Stimulated activated memory B cell treated with anti-CD40 and anti-IgM and Interleukin-4, amounts not matched to agents 10 μg/mL and 1 μg/mL and 100 μg/mL, for 72 hours (primary cell): ENCODE data around the gene PTPRN2.
A peak's percentile ranks its signal among the peaks of the same experiment; 100 is the strongest.
"Not testable (repeated sequence)": the region's sequence is repeated elsewhere in the genome, so short reads cannot be mapped to it uniquely, and the experiment has no call there.

Experiments used
- ATAC-seq: fragments of 150-1000 bp; cut with Tn5 transposase; 2 replicates; pipeline ENCODE4 v1.10.0; 2021
- H3K27ac Mint-ChIP-seq: one replicate; pipeline ENCODE4 v1.8.0; 2022; ENCODE audit warnings: mild to moderate bottlenecking, mixed read lengths
- H3K27me3 Mint-ChIP-seq: one replicate; pipeline ENCODE4 v1.8.0; 2022; ENCODE audit warnings: mixed read lengths
- H3K36me3 Mint-ChIP-seq: one replicate; pipeline ENCODE4 v1.8.0; 2022; ENCODE audit warnings: mixed read lengths
- H3K4me1 Mint-ChIP-seq: one replicate; pipeline ENCODE4 v1.8.0; 2022; ENCODE audit warnings: mixed read lengths
- H3K4me3 Mint-ChIP-seq: one replicate; pipeline ENCODE4 v1.8.0; 2022; ENCODE audit warnings: mild to moderate bottlenecking, moderate library complexity, mixed read lengths
- H3K9me3 Mint-ChIP-seq: one replicate; pipeline ENCODE4 v1.8.0; 2022; ENCODE audit warnings: mixed read lengths

The PTPRN2 gene

GRCh38 chr7:157927313-157927925 is 660.2 kb downstream of the PTPRN2 start:
- peaks cover 3% of the 10 kb centered on the region for H3K9me3 Mint-ChIP-seq
- H3K27me3 Mint-ChIP-seq: no peaks in the 10 kb centered on the region
- no peak overlapping the region for H3K4me3 Mint-ChIP-seq
- H3K4me1 Mint-ChIP-seq: no peaks in the 10 kb centered on the region
- no peak overlapping the region for H3K27ac Mint-ChIP-seq
- no peaks in the 10 kb centered on the region for H3K36me3 Mint-ChIP-seq
- ATAC-seq: no peak

GRCh38 chr7:157926521-157927150 is 661.0 kb downstream of the PTPRN2 start:
- Mint-ChIP-seq H3K27ac (no peak overlapping the region), H3K4me3 (no peak overlapping the region), H3K4me1 (no peaks in the 10 kb centered on the region), H3K36me3 (no peaks in the 10 kb centered on the region), H3K27me3 (no peaks in the 10 kb centered on the region), H3K9me3 (no peaks in the 10 kb centered on the region)
- ATAC-seq: no peak

- Mint-ChIP-seq H3K36me3 (no peaks in the 10 kb centered on the region), H3K27ac (no peak overlapping the region), H3K4me1 (no peaks in the 10 kb centered on the region), H3K4me3 (no peak overlapping the region), H3K9me3 (peaks cover 1% of the 10 kb centered on the region), H3K27me3 (no peaks in the 10 kb centered on the region)
- ATAC-seq: no peak
Observed at GRCh38 chr7:157926107-157926506, 661.5 kb downstream of the PTPRN2 start.

GRCh38 chr7:157925383-157925875 is 662.2 kb downstream of the PTPRN2 start:
- no peaks in the 10 kb centered on the region for H3K27me3 Mint-ChIP-seq
- H3K27ac Mint-ChIP-seq: no peak overlapping the region
- peaks cover 3% of the 10 kb centered on the region for H3K9me3 Mint-ChIP-seq
- H3K36me3 Mint-ChIP-seq: no peaks in the 10 kb centered on the region
- no peak for ATAC-seq
- no peaks in the 10 kb centered on the region for H3K4me1 Mint-ChIP-seq
- H3K4me3 Mint-ChIP-seq: no peak overlapping the region

- Mint-ChIP-seq H3K27ac (no peak overlapping the region), H3K4me3 (no peak overlapping the region), H3K4me1 (no peaks in the 10 kb centered on the region), H3K27me3 (no peaks in the 10 kb centered on the region), H3K9me3 (peaks cover 3% of the 10 kb centered on the region), H3K36me3 (no peaks in the 10 kb centered on the region)
- no peak for ATAC-seq
Observed at GRCh38 chr7:157923903-157924630, 663.6 kb downstream of the PTPRN2 start.

GRCh38 chr7:157922576-157922975 is 665.0 kb downstream of the PTPRN2 start:
- no peaks in the 10 kb centered on the region for H3K27me3 Mint-ChIP-seq
- H3K4me3 Mint-ChIP-seq: no peak overlapping the region
- ATAC-seq: no peak
- H3K9me3 Mint-ChIP-seq: peaks cover 7% of the 10 kb centered on the region
- no peak overlapping the region for H3K27ac Mint-ChIP-seq
- no peaks in the 10 kb centered on the region for H3K36me3 Mint-ChIP-seq
- H3K4me1 Mint-ChIP-seq: no peaks in the 10 kb centered on the region

GRCh38 chr7:157918326-157919080 is 669.1 kb downstream of the PTPRN2 start:
- H3K36me3 Mint-ChIP-seq: no peaks in the 10 kb centered on the region
- H3K4me1 Mint-ChIP-seq: no peaks in the 10 kb centered on the region
- no peaks in the 10 kb centered on the region for H3K27me3 Mint-ChIP-seq
- no peak overlapping the region for H3K4me3 Mint-ChIP-seq
- no peak overlapping the region for H3K27ac Mint-ChIP-seq
- peaks cover 9% of the 10 kb centered on the region for H3K9me3 Mint-ChIP-seq
- no peak for ATAC-seq

GRCh38 chr7:157916946-157917640 is 670.5 kb downstream of the PTPRN2 start:
- Mint-ChIP-seq H3K4me3 (no peak overlapping the region), H3K27me3 (no peaks in the 10 kb centered on the region), H3K36me3 (no peaks in the 10 kb centered on the region), H3K27ac (no peak overlapping the region), H3K9me3 (peaks cover 9% of the 10 kb centered on the region), H3K4me1 (no peaks in the 10 kb centered on the region)
- no peak for ATAC-seq

GRCh38 chr7:157910446-157910845 is 677.2 kb downstream of the PTPRN2 start:
- Mint-ChIP-seq H3K9me3 (peaks cover 10% of the 10 kb centered on the region), H3K36me3 (no peaks in the 10 kb centered on the region), H3K27me3 (peaks cover 8% of the 10 kb centered on the region), H3K4me3 (no peak overlapping the region), H3K27ac (no peak overlapping the region), H3K4me1 (no peaks in the 10 kb centered on the region)
- ATAC-seq: peak; percentile 27

- H3K36me3 Mint-ChIP-seq, H3K4me1 Mint-ChIP-seq, H3K4me3 Mint-ChIP-seq, H3K27ac Mint-ChIP-seq, H3K9me3 Mint-ChIP-seq, H3K27me3 Mint-ChIP-seq, ATAC-seq: not testable (repeated sequence)
Observed at GRCh38 chr7:157910045-157910444, 677.6 kb downstream of the PTPRN2 start.

- Mint-ChIP-seq H3K4me1 (no peaks in the 10 kb centered on the region), H3K4me3 (no peak overlapping the region), H3K9me3 (peaks cover 9% of the 10 kb centered on the region), H3K27ac (no peak overlapping the region), H3K27me3 (peaks cover 8% of the 10 kb centered on the region), H3K36me3 (no peaks in the 10 kb centered on the region)
- ATAC-seq: no peak
Observed at GRCh38 chr7:157909370-157909769, 678.3 kb downstream of the PTPRN2 start.

- Mint-ChIP-seq H3K27ac (no peak overlapping the region), H3K36me3 (no peaks in the 10 kb centered on the region), H3K4me1 (no peaks in the 10 kb centered on the region), H3K9me3 (peaks cover 9% of the 10 kb centered on the region), H3K4me3 (no peak overlapping the region), H3K27me3 (peaks cover 8% of the 10 kb centered on the region)
- ATAC-seq: no peak
Observed at GRCh38 chr7:157908006-157908782, 679.4 kb downstream of the PTPRN2 start.

GRCh38 chr7:157907091-157907490 is 680.5 kb downstream of the PTPRN2 start:
- Mint-ChIP-seq H3K4me1 (no peaks in the 10 kb centered on the region), H3K36me3 (no peaks in the 10 kb centered on the region), H3K27me3 (peaks cover 8% of the 10 kb centered on the region), H3K4me3 (no peak overlapping the region), H3K9me3 (peaks cover 10% of the 10 kb centered on the region), H3K27ac (no peak overlapping the region)
- ATAC-seq: no peak

GRCh38 chr7:157906583-157906982 is 681.0 kb downstream of the PTPRN2 start:
- Mint-ChIP-seq H3K4me1 (no peaks in the 10 kb centered on the region), H3K9me3 (peaks cover 14% of the 10 kb centered on the region)
- ATAC-seq: no peak

More at GRCh38 chr7:157906583-157906982, 681.0 kb downstream of the PTPRN2 start:
- Mint-ChIP-seq H3K4me3 (no peak overlapping the region), H3K36me3 (no peaks in the 10 kb centered on the region), H3K27ac (no peak overlapping the region), H3K27me3 (peaks cover 8% of the 10 kb centered on the region)
